HEK293 (cell line): Measurements from ENCODE around the gene RNF227.

Experiments used
- CTCF ChIA-PET: fragments of 350-600 bp; formaldehyde crosslinking; extraction: SDS; loops from one replicate; lab custom pipeline; 2021; ENCODE audit warnings: antibody characterized with exemption; lab: Yijun Ruan, JAX
- POLR2A ChIA-PET: fragments of 300-600 bp; formaldehyde crosslinking; extraction: SDS; loops from one replicate; lab custom pipeline; 2020; ENCODE audit warnings: antibody characterized with exemption, inconsistent platforms; lab: Yijun Ruan, JAX
- H3K27ac ChIP-seq: fragments of 200-500 bp; sonication (Bioruptor generic); 2 replicates; pipeline ENCODE4 v1.5.1; 2014; ENCODE audit warnings: low read depth, low read length, control low read depth, inconsistent platforms; ENCODE audit errors: extremely low read depth
- H3K36me3 ChIP-seq, 2 experiments: fragments of 200-500 bp in 1 of 2; sonication (Bioruptor generic) in 1 of 2; 1 replicate in 1 of 2; 2 replicates in 1 of 2; pipeline ENCODE4 v1.5.1; 2014 to 2017; ENCODE audit warnings: inconsistent platforms in 2 of 2, low read length in 2 of 2; ENCODE audit not compliant: control insufficient read depth in 2 of 2, insufficient read depth in 1 of 2
- H3K4me1 ChIP-seq: fragments of 200-500 bp; sonication (Bioruptor generic); 2 replicates; pipeline ENCODE4 v1.5.1; 2014; ENCODE audit warnings: mild to moderate bottlenecking, low read length, inconsistent platforms; ENCODE audit not compliant: control insufficient read depth, insufficient read depth
- H3K4me3 ChIP-seq: 2 replicates; pipeline ENCODE4 v1.5.1; 2011; ENCODE audit warnings: low read depth, mild to moderate bottlenecking, control low read depth, low read length, moderate library complexity
- H3K9me3 ChIP-seq: fragments of 200-500 bp; sonication (Bioruptor generic); 2 replicates; pipeline ENCODE4 v1.5.1; 2014; ENCODE audit warnings: low read depth, low read length, inconsistent platforms; ENCODE audit not compliant: control insufficient read depth, insufficient read depth
- BCL11B ChIP-seq: fragments of 450-650 bp; formaldehyde crosslinking; IDR thresholded peaks from 2 replicates; pipeline ENCODE4 v1.5.1; 2016; ENCODE audit warnings: low read depth, missing biosample characterization, missing genetic modification characterization
- GFI1B ChIP-seq: fragments of 450-650 bp; formaldehyde crosslinking; IDR thresholded peaks from 2 replicates; pipeline ENCODE4 v1.5.1; 2016; ENCODE audit warnings: missing biosample characterization, missing genetic modification characterization
- INSM2 ChIP-seq: fragments of 450-650 bp; formaldehyde crosslinking; IDR thresholded peaks from 2 replicates; pipeline ENCODE4 v1.5.1; 2016; ENCODE audit warnings: missing biosample characterization, missing genetic modification characterization
- KLF8 ChIP-seq: fragments of 450-650 bp; formaldehyde crosslinking; IDR thresholded peaks from 2 replicates; pipeline ENCODE4 v1.5.1; 2016; ENCODE audit warnings: missing biosample characterization, missing genetic modification characterization
- SALL2 ChIP-seq: fragments of 450-650 bp; formaldehyde crosslinking; IDR thresholded peaks from 2 replicates; pipeline ENCODE4 v1.5.0; 2017; ENCODE audit warnings: missing biosample characterization, mild to moderate bottlenecking, missing genetic modification characterization, borderline replicate concordance
- ZFHX2 ChIP-seq: fragments of 450-650 bp; formaldehyde crosslinking; conservative IDR thresholded peaks from 2 replicates; pipeline ENCODE4 v1.5.1; 2016; ENCODE audit warnings: missing biosample characterization, missing genetic modification characterization
- ZFP69B ChIP-seq: fragments of 450-650 bp; formaldehyde crosslinking; IDR thresholded peaks from 2 replicates; pipeline ENCODE4 v1.5.1; 2016; ENCODE audit warnings: missing biosample characterization, missing genetic modification characterization
- ZNF112 ChIP-seq: fragments of 450-650 bp; formaldehyde crosslinking; IDR thresholded peaks from 2 replicates; pipeline ENCODE4 v1.5.0; 2017; ENCODE audit warnings: missing biosample characterization, missing genetic modification characterization
- ZNF132 ChIP-seq: fragments of 450-650 bp; formaldehyde crosslinking; IDR thresholded peaks from 2 replicates; pipeline ENCODE4 v1.5.1; 2017; ENCODE audit warnings: missing biosample characterization, missing genetic modification characterization, borderline replicate concordance
- ZNF146 ChIP-seq: fragments of 450-650 bp; formaldehyde crosslinking; IDR thresholded peaks from 2 replicates; pipeline ENCODE4 v1.5.1; 2016; ENCODE audit warnings: missing biosample characterization, missing genetic modification characterization
- ZNF175 ChIP-seq: fragments of 450-650 bp; formaldehyde crosslinking; IDR thresholded peaks from 2 replicates; pipeline ENCODE4 v1.5.1; 2016; ENCODE audit warnings: missing biosample characterization, missing genetic modification characterization
- ZNF302 ChIP-seq: fragments of 450-650 bp; formaldehyde crosslinking; IDR thresholded peaks from 2 replicates; pipeline ENCODE4 v1.5.1; 2016; ENCODE audit warnings: missing biosample characterization, missing genetic modification characterization, low read depth
- ZNF514 ChIP-seq: fragments of 450-650 bp; formaldehyde crosslinking; IDR thresholded peaks from 2 replicates; pipeline ENCODE4 v1.5.1; 2016; ENCODE audit warnings: missing biosample characterization, missing genetic modification characterization
- ZNF660 ChIP-seq: fragments of 450-650 bp; IDR thresholded peaks from 2 replicates; pipeline ENCODE4 v1.5.1; 2018; ENCODE audit warnings: missing biosample characterization, mild to moderate bottlenecking, missing genetic modification characterization
- ZSCAN16 ChIP-seq: fragments of 450-650 bp; formaldehyde crosslinking; IDR thresholded peaks from 2 replicates; pipeline ENCODE4 v1.5.1; 2016; ENCODE audit warnings: missing biosample characterization, missing genetic modification characterization
- ZSCAN30 ChIP-seq: fragments of 450-650 bp; IDR thresholded peaks from 2 replicates; pipeline ENCODE4 v1.5.1; 2018; ENCODE audit warnings: missing biosample characterization, mild to moderate bottlenecking, missing genetic modification characterization, moderate library complexity
- TF ChIP-seq, protein P1 (sequence below): fragments of 450-650 bp; formaldehyde crosslinking; IDR thresholded peaks from 2 replicates; pipeline ENCODE4 v1.5.1; 2016; ENCODE audit warnings: missing biosample characterization, missing genetic modification characterization
- TF ChIP-seq, protein P2 (sequence below): fragments of 450-650 bp; formaldehyde crosslinking; IDR thresholded peaks from 2 replicates; pipeline ENCODE4 v1.5.1; 2017; ENCODE audit warnings: missing biosample characterization, missing genetic modification characterization

Gene RNF227

DNA sequence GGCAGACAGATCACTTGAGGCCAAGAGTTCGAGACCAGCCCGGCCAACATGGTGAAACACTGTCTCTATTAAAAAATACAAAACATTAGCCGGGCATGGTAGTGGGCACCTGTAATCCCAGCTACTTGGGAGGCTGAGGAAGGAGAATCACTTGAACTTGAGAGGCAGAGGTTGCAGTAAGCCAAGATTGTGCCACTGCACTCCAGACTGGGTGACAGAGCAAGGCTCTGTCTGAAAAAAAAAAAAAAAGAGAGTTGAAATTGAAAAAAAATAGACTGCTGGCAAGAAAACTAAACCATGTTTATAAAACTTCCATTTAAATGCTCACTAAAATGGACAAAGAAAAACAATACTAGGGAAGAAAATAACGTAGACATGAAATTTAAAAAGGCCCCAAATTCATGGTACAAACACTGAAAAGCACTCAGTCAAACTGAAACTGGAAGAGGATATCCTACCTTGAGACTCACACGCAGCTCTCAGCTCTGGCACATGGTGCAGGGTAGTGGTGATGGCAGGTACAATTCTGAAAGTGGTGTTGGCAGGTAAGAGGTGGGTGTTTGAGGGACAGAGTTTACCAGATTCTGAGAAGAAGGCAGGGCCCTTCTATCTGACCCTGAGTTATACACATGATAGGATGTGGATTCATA, 35.2 kb upstream of the RNF227 start:
- no peaks in the 10 kb centered on the region for H3K4me1 ChIP-seq
- peaks cover 37 to 40% of the 10 kb centered on the region in 2 experiments for H3K36me3 ChIP-seq
- TF ChIP-seq, protein P1, sequence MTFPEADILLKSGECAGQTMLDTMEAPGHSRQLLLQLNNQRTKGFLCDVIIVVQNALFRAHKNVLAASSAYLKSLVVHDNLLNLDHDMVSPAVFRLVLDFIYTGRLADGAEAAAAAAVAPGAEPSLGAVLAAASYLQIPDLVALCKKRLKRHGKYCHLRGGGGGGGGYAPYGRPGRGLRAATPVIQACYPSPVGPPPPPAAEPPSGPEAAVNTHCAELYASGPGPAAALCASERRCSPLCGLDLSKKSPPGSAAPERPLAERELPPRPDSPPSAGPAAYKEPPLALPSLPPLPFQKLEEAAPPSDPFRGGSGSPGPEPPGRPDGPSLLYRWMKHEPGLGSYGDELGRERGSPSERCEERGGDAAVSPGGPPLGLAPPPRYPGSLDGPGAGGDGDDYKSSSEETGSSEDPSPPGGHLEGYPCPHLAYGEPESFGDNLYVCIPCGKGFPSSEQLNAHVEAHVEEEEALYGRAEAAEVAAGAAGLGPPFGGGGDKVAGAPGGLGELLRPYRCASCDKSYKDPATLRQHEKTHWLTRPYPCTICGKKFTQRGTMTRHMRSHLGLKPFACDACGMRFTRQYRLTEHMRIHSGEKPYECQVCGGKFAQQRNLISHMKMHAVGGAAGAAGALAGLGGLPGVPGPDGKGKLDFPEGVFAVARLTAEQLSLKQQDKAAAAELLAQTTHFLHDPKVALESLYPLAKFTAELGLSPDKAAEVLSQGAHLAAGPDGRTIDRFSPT (tag by site-specific recombination), result no peak
- TF ChIP-seq ZNF302 (tag by site-specific recombination), result no peak
- no peak for TF ChIP-seq ZNF112 (tag by site-specific recombination)
- TF ChIP-seq, protein P2, sequence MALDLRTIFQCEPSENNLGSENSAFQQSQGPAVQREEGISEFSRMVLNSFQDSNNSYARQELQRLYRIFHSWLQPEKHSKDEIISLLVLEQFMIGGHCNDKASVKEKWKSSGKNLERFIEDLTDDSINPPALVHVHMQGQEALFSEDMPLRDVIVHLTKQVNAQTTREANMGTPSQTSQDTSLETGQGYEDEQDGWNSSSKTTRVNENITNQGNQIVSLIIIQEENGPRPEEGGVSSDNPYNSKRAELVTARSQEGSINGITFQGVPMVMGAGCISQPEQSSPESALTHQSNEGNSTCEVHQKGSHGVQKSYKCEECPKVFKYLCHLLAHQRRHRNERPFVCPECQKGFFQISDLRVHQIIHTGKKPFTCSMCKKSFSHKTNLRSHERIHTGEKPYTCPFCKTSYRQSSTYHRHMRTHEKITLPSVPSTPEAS, result no peak
- no peak for TF ChIP-seq ZNF175 (tag by site-specific recombination)
- TF ChIP-seq INSM2, result no peak
- no peak for TF ChIP-seq ZSCAN30 (tag by site-specific recombination)
- TF ChIP-seq ZSCAN16 (tag by site-specific recombination), result no peak
- no peak for TF ChIP-seq ZFP69B (tag by site-specific recombination)
- no peak for TF ChIP-seq GFI1B
- no peak for TF ChIP-seq KLF8 (tag by site-specific recombination)
- no peak for TF ChIP-seq ZFHX2
- TF ChIP-seq BCL11B (tag by site-specific recombination), result no peak
- ChIA-PET POLR2A (interaction anchor here (0.8 kb wide), 1 partner anchor 15 kb away, joined by 3 read pairs; no protein-coding TSS in a partner anchor), CTCF (interaction anchor here (0.6 kb wide), 1 partner anchor 34 kb away, joined by 3 read pairs; no protein-coding TSS in a partner anchor)
- no peak overlapping the region for H3K4me3 ChIP-seq
- no peak overlapping the region for H3K27ac ChIP-seq
- no peaks in the 10 kb centered on the region for H3K9me3 ChIP-seq

- Histone ChIP-seq H3K9me3 (no peaks in the 10 kb centered on the region), H3K36me3 (peaks cover 44 to 47% of the 10 kb centered on the region in 2 experiments), H3K4me3 (no peak overlapping the region), H3K4me1 (no peaks in the 10 kb centered on the region), H3K27ac (no peak overlapping the region)
- TF ChIP-seq SALL2 (tag by site-specific recombination), result no peak
- peak; percentile 98 for TF ChIP-seq ZNF146 (tag by site-specific recombination)
- no peak for TF ChIP-seq ZNF660 (tag by site-specific recombination)
- TF ChIP-seq ZNF514 (tag by site-specific recombination), result no peak
- no peak for TF ChIP-seq ZNF132
- ChIA-PET POLR2A (no interaction called here), CTCF (no interaction called here)
Measured at GRCh38 chr17:7950578-7950977, 34.5 kb upstream of the RNF227 start.
